Mononuclear cell (primary cell): Measurements from ENCODE around the gene NLE1. TPM values are rescaled to one million over a fixed set of nuclear protein-coding genes. Genes with fewer than 3 reads are reported as not detected.
"Not testable (repeated sequence)": the region's sequence is repeated elsewhere in the genome, so short reads cannot be mapped to it uniquely, and the experiment has no call there.

Experiments
- H3K27me3 ChIP-seq: 2 replicates; pipeline ENCODE4 v1.6.0; 2011; ENCODE audit warnings: low read length, control low read depth; ENCODE audit not compliant: insufficient read depth
- H3K4me1 ChIP-seq: 2 replicates; pipeline ENCODE4 v1.5.1; 2011; ENCODE audit warnings: mild to moderate bottlenecking, low read length, control low read depth; ENCODE audit not compliant: insufficient read depth
- H3K4me3 ChIP-seq: 2 replicates; pipeline ENCODE4 v1.5.1; 2011; ENCODE audit warnings: mild to moderate bottlenecking, low read length, moderate library complexity
- H3K9me3 ChIP-seq: 2 replicates; pipeline ENCODE4 v1.5.1; 2011; ENCODE audit warnings: low read depth, mild to moderate bottlenecking, control low read depth, low read length
- total RNA-seq: library from RNA; depleted of rRNA; stranded (reverse); fragments of >200 nt; gene quantifications from one replicate; pipeline ENCODE4 v1.2.3, GENCODE V29; 2012

NLE1 gene
- 8.3 TPM for total RNA-seq

- Histone ChIP-seq H3K9me3 (no peaks in the 10 kb centered on the region), H3K4me1 (peaks cover 18% of the 10 kb centered on the region), H3K4me3 (peak within 1 kb of the TSS; percentile 71), H3K27me3 (no peaks in the 10 kb centered on the region)
Measured at GRCh38 chr17:35141681-35142466, at the start of gene NLE1. NLE1 (minus strand) TSS chr17:35142303; CDS start chr17:35142275, 28 bp downstream.

- no peaks in the 10 kb centered on the region for H3K27me3 ChIP-seq
- H3K4me1 ChIP-seq = peaks cover 19% of the 10 kb centered on the region
- no peaks in the 10 kb centered on the region for H3K9me3 ChIP-seq
- H3K4me3 ChIP-seq = no peak overlapping the region
Measured at GRCh38 chr17:35191001-35191695, 49.0 kb upstream of the NLE1 start.

GRCh38 chr17:35189291-35189690, 47.2 kb upstream of the NLE1 start:
- no peaks in the 10 kb centered on the region for H3K27me3 ChIP-seq
- no peaks in the 10 kb centered on the region for H3K9me3 ChIP-seq
- H3K4me3 ChIP-seq = no peak overlapping the region
- H3K4me1 ChIP-seq = peaks cover 19% of the 10 kb centered on the region

- Histone ChIP-seq H3K27me3 (no peaks in the 10 kb centered on the region), H3K4me1 (peaks cover 19% of the 10 kb centered on the region), H3K4me3 (no peak overlapping the region), H3K9me3 (no peaks in the 10 kb centered on the region)
Measured at GRCh38 chr17:35188111-35188510, 46.0 kb upstream of the NLE1 start.

GRCh38 chr17:35187481-35187880, 45.4 kb upstream of the NLE1 start:
- H3K4me1 ChIP-seq = peaks cover 19% of the 10 kb centered on the region

GRCh38 chr17:35185849-35186248, 43.7 kb upstream of the NLE1 start:
- no peak overlapping the region for H3K4me3 ChIP-seq

More at GRCh38 chr17:35187481-35187880, 45.4 kb upstream of the NLE1 start:
- H3K9me3 ChIP-seq = no peaks in the 10 kb centered on the region
- H3K4me3 ChIP-seq = no peak overlapping the region
- H3K27me3 ChIP-seq = no peaks in the 10 kb centered on the region

GRCh38 chr17:35184274-35184673, 42.2 kb upstream of the NLE1 start:
- Histone ChIP-seq H3K4me3 (no peak overlapping the region), H3K9me3 (no peaks in the 10 kb centered on the region), H3K4me1 (peaks cover 17% of the 10 kb centered on the region), H3K27me3 (no peaks in the 10 kb centered on the region)

More at GRCh38 chr17:35185849-35186248, 43.7 kb upstream of the NLE1 start:
- Histone ChIP-seq H3K27me3 (no peaks in the 10 kb centered on the region), H3K9me3 (no peaks in the 10 kb centered on the region), H3K4me1 (peaks cover 19% of the 10 kb centered on the region)

GRCh38 chr17:35183332-35183731, 41.2 kb upstream of the NLE1 start:
- Histone ChIP-seq H3K4me3 (no peak overlapping the region), H3K9me3 (no peaks in the 10 kb centered on the region), H3K4me1 (peaks cover 12% of the 10 kb centered on the region), H3K27me3 (no peaks in the 10 kb centered on the region)

- H3K4me3 ChIP-seq, H3K9me3 ChIP-seq, H3K27me3 ChIP-seq: not testable (repeated sequence)
- peaks cover 16% of the 10 kb centered on the region for H3K4me1 ChIP-seq
Measured at GRCh38 chr17:35179379-35179778, 37.3 kb upstream of the NLE1 start.

GRCh38 chr17:35176897-35177296, 34.8 kb upstream of the NLE1 start:
- Histone ChIP-seq H3K9me3 (no peaks in the 10 kb centered on the region), H3K27me3 (no peaks in the 10 kb centered on the region), H3K4me1 (peaks cover 25% of the 10 kb centered on the region), H3K4me3 (no peak overlapping the region)

- Histone ChIP-seq H3K4me3 (no peak overlapping the region), H3K27me3 (no peaks in the 10 kb centered on the region), H3K4me1 (peaks cover 29% of the 10 kb centered on the region), H3K9me3 (no peaks in the 10 kb centered on the region)
Measured at GRCh38 chr17:35175638-35176415, 33.7 kb upstream of the NLE1 start.

GRCh38 chr17:35174835-35175334, 32.8 kb upstream of the NLE1 start:
- H3K4me1 ChIP-seq = peaks cover 24% of the 10 kb centered on the region
- H3K27me3 ChIP-seq = no peaks in the 10 kb centered on the region
- no peaks in the 10 kb centered on the region for H3K9me3 ChIP-seq
- H3K4me3 ChIP-seq = no peak overlapping the region

- not testable (repeated sequence) for H3K4me3 ChIP-seq, H3K9me3 ChIP-seq, H3K27me3 ChIP-seq
- peaks cover 19% of the 10 kb centered on the region for H3K4me1 ChIP-seq
Measured at GRCh38 chr17:35172321-35172720, 30.2 kb upstream of the NLE1 start.

GRCh38 chr17:35171834-35172233, 29.7 kb upstream of the NLE1 start:
- H3K27me3 ChIP-seq = no peaks in the 10 kb centered on the region
- H3K9me3 ChIP-seq = no peaks in the 10 kb centered on the region
- H3K4me1 ChIP-seq = peaks cover 14% of the 10 kb centered on the region
- H3K4me3 ChIP-seq = no peak overlapping the region
